ENCODE measurements around the gene TRIP6. TPM values are rescaled to one million over a fixed set of nuclear protein-coding genes. Genes with fewer than 3 reads are reported as not detected.

The TRIP6 gene
- total and polyA plus RNA-seq, 2 experiments from 2014 or later: 44.6 to 112 TPM

- H3K27me3 ChIP-seq (ENCODE audit: insufficient read depth): no peaks in the 10 kb centered on the region
- H2AFZ ChIP-seq: no peak overlapping the region
- TF ChIP-seq ZNF114 (CRISPR knock-in tag; IDR thresholded peaks at IDR 0.05): no peak
- TF ChIP-seq CREB1 (CRISPR knock-in tag; IDR thresholded peaks at IDR 0.05; ENCODE audit: low read depth): no peak
- no peak for TF ChIP-seq STAT1 (IDR thresholded peaks at IDR 0.05; ENCODE audit: unreplicated experiment)
- TF ChIP-seq JUNB (IDR thresholded peaks at IDR 0.05; ENCODE audit: unreplicated experiment): no peak
- TF ChIP-seq ETS1 (IDR thresholded peaks at IDR 0.05): no peak
- no peak for TF ChIP-seq EZH2 (IDR thresholded peaks at IDR 0.05; ENCODE audit: low read depth, unreplicated experiment)
- TF ChIP-seq, protein P1, sequence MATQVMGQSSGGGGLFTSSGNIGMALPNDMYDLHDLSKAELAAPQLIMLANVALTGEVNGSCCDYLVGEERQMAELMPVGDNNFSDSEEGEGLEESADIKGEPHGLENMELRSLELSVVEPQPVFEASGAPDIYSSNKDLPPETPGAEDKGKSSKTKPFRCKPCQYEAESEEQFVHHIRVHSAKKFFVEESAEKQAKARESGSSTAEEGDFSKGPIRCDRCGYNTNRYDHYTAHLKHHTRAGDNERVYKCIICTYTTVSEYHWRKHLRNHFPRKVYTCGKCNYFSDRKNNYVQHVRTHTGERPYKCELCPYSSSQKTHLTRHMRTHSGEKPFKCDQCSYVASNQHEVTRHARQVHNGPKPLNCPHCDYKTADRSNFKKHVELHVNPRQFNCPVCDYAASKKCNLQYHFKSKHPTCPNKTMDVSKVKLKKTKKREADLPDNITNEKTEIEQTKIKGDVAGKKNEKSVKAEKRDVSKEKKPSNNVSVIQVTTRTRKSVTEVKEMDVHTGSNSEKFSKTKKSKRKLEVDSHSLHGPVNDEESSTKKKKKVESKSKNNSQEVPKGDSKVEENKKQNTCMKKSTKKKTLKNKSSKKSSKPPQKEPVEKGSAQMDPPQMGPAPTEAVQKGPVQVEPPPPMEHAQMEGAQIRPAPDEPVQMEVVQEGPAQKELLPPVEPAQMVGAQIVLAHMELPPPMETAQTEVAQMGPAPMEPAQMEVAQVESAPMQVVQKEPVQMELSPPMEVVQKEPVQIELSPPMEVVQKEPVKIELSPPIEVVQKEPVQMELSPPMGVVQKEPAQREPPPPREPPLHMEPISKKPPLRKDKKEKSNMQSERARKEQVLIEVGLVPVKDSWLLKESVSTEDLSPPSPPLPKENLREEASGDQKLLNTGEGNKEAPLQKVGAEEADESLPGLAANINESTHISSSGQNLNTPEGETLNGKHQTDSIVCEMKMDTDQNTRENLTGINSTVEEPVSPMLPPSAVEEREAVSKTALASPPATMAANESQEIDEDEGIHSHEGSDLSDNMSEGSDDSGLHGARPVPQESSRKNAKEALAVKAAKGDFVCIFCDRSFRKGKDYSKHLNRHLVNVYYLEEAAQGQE (IDR thresholded peaks at IDR 0.05; ENCODE audit: unreplicated experiment): no peak
- TF ChIP-seq POLR2AphosphoS5 (IDR thresholded peaks at IDR 0.05; ENCODE audit: low read depth): no peak
- no peak for TF ChIP-seq NANOG (IDR thresholded peaks at IDR 0.05; ENCODE audit: borderline replicate concordance)
- TF ChIP-seq EZH2phosphoT487 (IDR thresholded peaks at IDR 0.05; ENCODE audit: unreplicated experiment): no peak
- no peak for TF ChIP-seq CTCF (conservative IDR thresholded peaks at IDR 0.05; ENCODE audit: low read depth in 2 of 2)
- TF ChIP-seq ZNF331 (CRISPR knock-in tag; IDR thresholded peaks at IDR 0.05; ENCODE audit: low read depth): no peak
- TF ChIP-seq, protein P2, sequence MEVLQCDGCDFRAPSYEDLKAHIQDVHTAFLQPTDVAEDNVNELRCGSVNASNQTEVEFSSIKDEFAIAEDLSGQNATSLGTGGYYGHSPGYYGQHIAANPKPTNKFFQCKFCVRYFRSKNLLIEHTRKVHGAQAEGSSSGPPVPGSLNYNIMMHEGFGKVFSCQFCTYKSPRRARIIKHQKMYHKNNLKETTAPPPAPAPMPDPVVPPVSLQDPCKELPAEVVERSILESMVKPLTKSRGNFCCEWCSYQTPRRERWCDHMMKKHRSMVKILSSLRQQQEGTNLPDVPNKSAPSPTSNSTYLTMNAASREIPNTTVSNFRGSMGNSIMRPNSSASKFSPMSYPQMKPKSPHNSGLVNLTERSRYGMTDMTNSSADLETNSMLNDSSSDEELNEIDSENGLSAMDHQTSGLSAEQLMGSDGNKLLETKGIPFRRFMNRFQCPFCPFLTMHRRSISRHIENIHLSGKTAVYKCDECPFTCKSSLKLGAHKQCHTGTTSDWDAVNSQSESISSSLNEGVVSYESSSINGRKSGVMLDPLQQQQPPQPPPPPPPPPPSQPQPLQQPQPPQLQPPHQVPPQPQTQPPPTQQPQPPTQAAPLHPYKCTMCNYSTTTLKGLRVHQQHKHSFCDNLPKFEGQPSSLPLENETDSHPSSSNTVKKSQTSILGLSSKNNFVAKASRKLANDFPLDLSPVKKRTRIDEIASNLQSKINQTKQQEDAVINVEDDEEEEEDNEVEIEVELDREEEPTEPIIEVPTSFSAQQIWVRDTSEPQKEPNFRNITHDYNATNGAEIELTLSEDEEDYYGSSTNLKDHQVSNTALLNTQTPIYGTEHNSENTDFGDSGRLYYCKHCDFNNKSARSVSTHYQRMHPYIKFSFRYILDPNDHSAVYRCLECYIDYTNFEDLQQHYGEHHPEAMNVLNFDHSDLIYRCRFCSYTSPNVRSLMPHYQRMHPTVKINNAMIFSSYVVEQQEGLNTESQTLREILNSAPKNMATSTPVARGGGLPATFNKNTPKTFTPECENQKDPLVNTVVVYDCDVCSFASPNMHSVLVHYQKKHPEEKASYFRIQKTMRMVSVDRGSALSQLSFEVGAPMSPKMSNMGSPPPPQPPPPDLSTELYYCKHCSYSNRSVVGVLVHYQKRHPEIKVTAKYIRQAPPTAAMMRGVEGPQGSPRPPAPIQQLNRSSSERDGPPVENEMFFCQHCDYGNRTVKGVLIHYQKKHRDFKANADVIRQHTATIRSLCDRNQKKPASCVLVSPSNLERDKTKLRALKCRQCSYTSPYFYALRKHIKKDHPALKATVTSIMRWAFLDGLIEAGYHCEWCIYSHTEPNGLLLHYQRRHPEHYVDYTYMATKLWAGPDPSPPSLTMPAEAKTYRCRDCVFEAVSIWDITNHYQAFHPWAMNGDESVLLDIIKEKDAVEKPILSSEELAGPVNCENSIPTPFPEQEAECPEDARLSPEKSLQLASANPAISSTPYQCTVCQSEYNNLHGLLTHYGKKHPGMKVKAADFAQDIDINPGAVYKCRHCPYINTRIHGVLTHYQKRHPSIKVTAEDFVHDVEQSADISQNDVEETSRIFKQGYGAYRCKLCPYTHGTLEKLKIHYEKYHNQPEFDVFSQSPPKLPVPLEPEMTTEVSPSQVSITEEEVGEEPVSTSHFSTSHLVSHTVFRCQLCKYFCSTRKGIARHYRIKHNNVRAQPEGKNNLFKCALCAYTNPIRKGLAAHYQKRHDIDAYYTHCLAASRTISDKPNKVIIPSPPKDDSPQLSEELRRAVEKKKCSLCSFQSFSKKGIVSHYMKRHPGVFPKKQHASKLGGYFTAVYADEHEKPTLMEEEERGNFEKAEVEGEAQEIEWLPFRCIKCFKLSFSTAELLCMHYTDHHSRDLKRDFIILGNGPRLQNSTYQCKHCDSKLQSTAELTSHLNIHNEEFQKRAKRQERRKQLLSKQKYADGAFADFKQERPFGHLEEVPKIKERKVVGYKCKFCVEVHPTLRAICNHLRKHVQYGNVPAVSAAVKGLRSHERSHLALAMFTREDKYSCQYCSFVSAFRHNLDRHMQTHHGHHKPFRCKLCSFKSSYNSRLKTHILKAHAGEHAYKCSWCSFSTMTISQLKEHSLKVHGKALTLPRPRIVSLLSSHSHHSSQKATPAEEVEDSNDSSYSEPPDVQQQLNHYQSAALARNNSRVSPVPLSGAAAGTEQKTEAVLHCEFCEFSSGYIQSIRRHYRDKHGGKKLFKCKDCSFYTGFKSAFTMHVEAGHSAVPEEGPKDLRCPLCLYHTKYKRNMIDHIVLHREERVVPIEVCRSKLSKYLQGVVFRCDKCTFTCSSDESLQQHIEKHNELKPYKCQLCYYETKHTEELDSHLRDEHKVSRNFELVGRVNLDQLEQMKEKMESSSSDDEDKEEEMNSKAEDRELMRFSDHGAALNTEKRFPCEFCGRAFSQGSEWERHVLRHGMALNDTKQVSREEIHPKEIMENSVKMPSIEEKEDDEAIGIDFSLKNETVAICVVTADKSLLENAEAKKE (CRISPR knock-in tag; IDR thresholded peaks at IDR 0.05): no peak
- H3K27ac ChIP-seq (ENCODE audit: low read depth): peak overlapping the region; percentile 23; the same call in 1 of the 2 replicates
- H3K4me3 Mint-ChIP-seq: no peak overlapping the region
- no peaks in the 10 kb centered on the region for H3K9me2 ChIP-seq (ENCODE audit: insufficient read depth)
- H3K4me2 ChIP-seq: no peak overlapping the region
- peaks cover 19% of the 10 kb centered on the region for H3K4me1 Mint-ChIP-seq
- ATAC-seq (no peak), DNase-seq (ENCODE audit: low spot score) (no peak)
- peaks cover 10% of the 10 kb centered on the region for H4K20me1 ChIP-seq (replicated peaks; ENCODE audit: insufficient read depth)
- H3K36me3 ChIP-seq (ENCODE audit: insufficient read depth): no peaks in the 10 kb centered on the region
- H3K4me1 ChIP-seq (ENCODE audit: insufficient read depth): peaks cover 10% of the 10 kb centered on the region
- H3F3A ChIP-seq (replicated peaks; ENCODE audit: low read depth): peaks cover 8% of the 10 kb centered on the region
- H3K27me3 Mint-ChIP-seq (ENCODE audit: insufficient read depth, low read depth, poor library complexity): peaks cover 24% of the 10 kb centered on the region
- H3K36me3 Mint-ChIP-seq (ENCODE audit: low read depth): peaks cover 16% of the 10 kb centered on the region
- H3K27ac Mint-ChIP-seq: no peak overlapping the region
- H3K9me3 Mint-ChIP-seq: peaks cover 2% of the 10 kb centered on the region; the same call in 1 of the 3 replicates
- H3K79me2 ChIP-seq (replicated peaks; ENCODE audit: insufficient read depth): peaks cover 42% of the 10 kb centered on the region
- H3K4me3 ChIP-seq: no peak overlapping the region
These were observed 36.8 kb upstream of the TRIP6 start for GRCh38 chr7:100830396-100830795.

Measured in GM23338 (cell line).